GM12878 (cell line): Measurements from ENCODE around the gene EXOC7. TPM values are rescaled to one million over a fixed set of nuclear protein-coding genes. Genes with fewer than 3 reads are reported as not detected.

Source experiments
- ATAC-seq: fragments of 200-7000 bp; cut with Tn5 transposase; 3 replicates; pipeline ENCODE4 v1.9.1; 2020; ENCODE audit warnings: mild to moderate bottlenecking, moderate library complexity
- BruUV-seq: library from RNA; stranded (reverse); fragments of 400-500 nt; replicated peaks from 2 replicates; lab custom pipeline; 2021; lab: Mats Ljungman, UMichigan
- CTCF ChIA-PET: fragments of 300-600 bp; sonication (Branson Sonifier 250); formaldehyde crosslinking; extraction: SDS; loops from one replicate; lab custom pipeline; 2021; ENCODE audit warnings: inconsistent platforms; lab: Yijun Ruan, JAX
- POLR2A ChIA-PET: fragments of 350-600 bp; formaldehyde crosslinking; extraction: SDS; loops from one replicate; lab custom pipeline; 2021; ENCODE audit warnings: inconsistent platforms; lab: Charles Lee
- RAD21 ChIA-PET: fragments of 300-600 bp; sonication (Branson Sonifier 250); formaldehyde crosslinking; loops from one replicate; lab custom pipeline; 2023; ENCODE audit warnings: antibody characterized with exemption; ENCODE audit not compliant: unreplicated experiment; lab: Charles Lee
- SMC1A ChIA-PET: fragments of 300-600 bp; sonication (Branson Sonifier 250); formaldehyde crosslinking; loops from one replicate; lab custom pipeline; 2023; ENCODE audit not compliant: unreplicated experiment, uncharacterized antibody; lab: Charles Lee
- DNase-seq: peaks from one replicate; pipeline ENCODE4 v3.0.0-alpha.2; 2011; ENCODE audit warnings: low read depth, low spot score
- FAIRE-seq: peaks from 3 replicates; lab custom pipeline; 2011; peaks lifted over from hg19 to GRCh38; lab: Jason Lieb, UNC
- H2AFZ ChIP-seq: 2 replicates; pipeline ENCODE4 v1.6.0; 2011; ENCODE audit warnings: low read depth, low read length, control low read depth; ENCODE audit not compliant: control insufficient read depth
- H3K27ac ChIP-seq: 2 replicates; pipeline ENCODE4 v1.5.1; 2011; ENCODE audit warnings: control low read depth; ENCODE audit not compliant: control insufficient read depth, insufficient read depth
- H3K27me3 ChIP-seq, 2 experiments: replicated peaks in 1 of 2; 2 replicates each; pipeline versions ENCODE4 v1.6.0 to v1.6.1; 2011; ENCODE audit warnings: low read length in 1 of 2; ENCODE audit not compliant: control insufficient read depth in 2 of 2, insufficient read depth in 2 of 2
- H3K36me3 ChIP-seq, 2 experiments: 2 replicates each; pipeline ENCODE4 v1.5.1; 2011; ENCODE audit warnings: low read length in 1 of 2; ENCODE audit not compliant: control insufficient read depth in 2 of 2, insufficient read depth in 2 of 2
- H3K4me1 ChIP-seq: 2 replicates; pipeline ENCODE4 v1.6.1; 2011; ENCODE audit warnings: mild to moderate bottlenecking, low read length, moderate library complexity, mixed read lengths; ENCODE audit not compliant: control insufficient read depth, insufficient read depth
- H3K4me2 ChIP-seq: 2 replicates; pipeline ENCODE4 v1.6.0; 2011; ENCODE audit warnings: control low read depth; ENCODE audit not compliant: control insufficient read depth, insufficient read depth
- H3K4me3 ChIP-seq: fragments of 200-600 bp; sonication (generic); 2 replicates; pipeline ENCODE4 v1.5.1; 2016
- H3K79me2 ChIP-seq: 2 replicates; pipeline ENCODE4 v1.6.0; 2011; ENCODE audit warnings: low read length; ENCODE audit not compliant: control insufficient read depth, insufficient read depth
- H3K9ac ChIP-seq: 2 replicates; pipeline ENCODE4 v1.8.0; 2011; ENCODE audit warnings: low read length, control low read depth, mixed read lengths; ENCODE audit not compliant: control insufficient read depth, insufficient read depth
- H3K9me3 ChIP-seq: replicated peaks from 3 replicates; pipeline ENCODE4 v1.5.1; 2011; ENCODE audit warnings: mild to moderate bottlenecking, low read length; ENCODE audit not compliant: control insufficient read depth, insufficient read depth
- H4K20me1 ChIP-seq: 2 replicates; pipeline ENCODE4 v1.6.0; 2011; ENCODE audit not compliant: control insufficient read depth, insufficient read depth
- GABPA ChIP-seq: IDR thresholded peaks from 2 replicates; pipeline ENCODE4 v1.6.1; 2014; ENCODE audit warnings: antibody characterized with exemption, low read depth, mild to moderate bottlenecking, inconsistent platforms
- HDAC2 ChIP-seq: fragments of 200-600 bp; sonication (generic); IDR thresholded peaks from 2 replicates; pipeline ENCODE4 v1.6.1; 2017
- JUNB ChIP-seq: IDR thresholded peaks from 2 replicates; pipeline ENCODE4 v1.6.1; 2016; ENCODE audit warnings: antibody characterized with exemption, mild to moderate bottlenecking
- MEF2B ChIP-seq: fragments of 450-650 bp; IDR thresholded peaks from 2 replicates; pipeline ENCODE4 v1.6.1; 2018; ENCODE audit warnings: mild to moderate bottlenecking, moderate library complexity; ENCODE audit not compliant: partially characterized antibody, poor library complexity, severe bottlenecking
- MTA3 ChIP-seq: IDR thresholded peaks from 2 replicates; pipeline ENCODE4 v1.6.1; 2012; ENCODE audit warnings: low read length, inconsistent platforms, borderline replicate concordance
- NR2F1 ChIP-seq: fragments of 450-650 bp; conservative IDR thresholded peaks from 2 replicates; pipeline ENCODE4 v1.6.1; 2017; ENCODE audit warnings: mild to moderate bottlenecking
- PAX8 ChIP-seq: fragments of 450-650 bp; IDR thresholded peaks from 2 replicates; pipeline ENCODE4 v1.6.1; 2017; ENCODE audit warnings: mild to moderate bottlenecking, moderate library complexity
- RAD21 ChIP-seq: IDR thresholded peaks from 2 replicates; pipeline ENCODE4 v1.6.1; 2011; ENCODE audit warnings: mild to moderate bottlenecking, low read depth, low read length, moderate library complexity; ENCODE audit not compliant: insufficient read depth
- RBBP5 ChIP-seq: fragments of 200-600 bp; sonication (generic); conservative IDR thresholded peaks from 2 replicates; pipeline ENCODE4 v1.6.1; 2016
- RELA ChIP-seq: fragments of 450-650 bp; IDR thresholded peaks from 2 replicates; pipeline ENCODE4 v1.8.0; 2014; ENCODE audit warnings: borderline replicate concordance; ENCODE audit not compliant: partially characterized antibody
- SUPT20H ChIP-seq: IDR thresholded peaks from 2 replicates; pipeline ENCODE4 v1.6.1; 2011; ENCODE audit warnings: low read depth, mild to moderate bottlenecking, low read length, moderate library complexity, borderline replicate concordance; ENCODE audit not compliant: control insufficient read depth
- ZNF622 ChIP-seq: fragments of 450-650 bp; IDR thresholded peaks from 2 replicates; pipeline ENCODE4 v1.6.1; 2017; ENCODE audit warnings: mild to moderate bottlenecking, inconsistent platforms
- WGBS: methylation state at CpG from one replicate; pipeline ENCODE4 v1.1.6; 2016; ENCODE audit warnings: low lambda C conversion rate; ENCODE audit not compliant: insufficient replicate concordance, insufficient coverage; ENCODE audit errors: missing lambda C conversion rate; 5-methylcytosine and 5-hydroxymethylcytosine counted together
- in situ Hi-C: fragments of 300-500 bp; cut with MboI; formaldehyde crosslinking; loops from 9 replicates; pipeline ENCODE4 v1.14.3; 2018; ENCODE audit warnings: mixed read lengths
- intact Hi-C: fragments of 100-400 bp; cut with micrococcal nuclease; formaldehyde crosslinking; loops from one replicate; pipeline ENCODE4 v1.14.2; 2022; ENCODE audit not compliant: unreplicated experiment
- polyA plus RNA-seq, 11 experiments: library from polyadenylated mRNA; depleted of rRNA in 4 of 11; unstranded in 6 of 11; stranded (reverse) in 5 of 11; fragments of >200 nt; fragmentation: Nextera tagmentation in 4 of 11; fragmentation: Illumina TruSeq in 1 of 11; extraction: Ambion mirVana in 4 of 11; extraction: Trizol in 1 of 11; gene quantifications; 1 replicate in 1 of 11; 2 replicates in 10 of 11; pipeline versions ENCODE4 v1.2.1 to v1.2.3, GENCODE V29; 2011 to 2016; ENCODE audit warnings: inconsistent platforms in 2 of 11, missing spikeins in 2 of 11, low read depth in 1 of 11
- total RNA-seq, 4 experiments: library from RNA; depleted of rRNA in 3 of 4; stranded (reverse); fragments of >200 nt in 3 of 4; fragmentation: Illumina TruSeq in 1 of 4; extraction: Trizol in 1 of 4; gene quantifications; 2 replicates each; pipeline versions ENCODE4 v1.2.1 to v1.2.3, GENCODE V29; 2013 to 2021
- TF ChIP-seq, protein P1 (sequence below): fragments of 150-350 bp; IDR thresholded peaks from 2 replicates; pipeline ENCODE4 v1.6.1; 2014; ENCODE audit warnings: mild to moderate bottlenecking, low read depth, low read length
- TF ChIP-seq, protein P2 (sequence below): fragments of 450-650 bp; IDR thresholded peaks from 2 replicates; pipeline ENCODE4 v1.6.1; 2017; ENCODE audit warnings: borderline replicate concordance

The EXOC7 gene
- total and polyA plus RNA-seq, 10 of the 15 experiments (the other 5 are each of a cell fraction or from before 2014, with no cell fraction given) = 18.8 to 71.3 (median 48.2) TPM

DNA sequence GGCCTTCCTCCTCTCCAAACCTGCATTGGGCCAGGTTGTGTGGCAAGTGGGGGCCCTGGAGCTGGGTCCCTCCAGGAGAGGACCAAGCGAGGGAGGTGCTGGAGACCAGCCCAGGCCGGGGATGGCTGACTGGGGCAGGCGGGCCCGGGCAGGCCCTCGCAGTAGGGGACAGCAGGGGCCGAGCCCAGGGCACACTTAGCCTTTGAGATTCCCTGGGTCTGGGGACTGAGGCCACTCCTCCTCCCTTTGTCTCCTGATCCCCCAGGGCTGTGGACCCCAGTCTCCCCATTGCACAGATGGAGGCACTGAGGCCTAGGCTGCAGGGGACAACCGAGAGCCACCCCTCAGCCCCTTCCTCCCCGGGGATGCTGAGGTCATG lies 32.2 kb upstream of the EXOC7 start:
- H3K79me2 ChIP-seq = no peaks in the 10 kb centered on the region
- no peaks in the 10 kb centered on the region for H4K20me1 ChIP-seq
- intact Hi-C loops = no loop called here
- CTCF ChIA-PET = interaction anchor here (3.5 kb wide), 1 partner anchor 45 kb away, joined by 22 read pairs; no protein-coding TSS in a partner anchor
- SMC1A ChIA-PET = interaction anchor here (1.5 kb wide), 1 partner anchor 44 kb away, joined by 3 read pairs; no protein-coding TSS in a partner anchor
- POLR2A ChIA-PET = interaction anchor here (1.6 kb wide), 1 partner anchor 47 kb away, joined by 4 read pairs; no protein-coding TSS in a partner anchor
- ATAC-seq (no peak), DNase-seq (no peak), FAIRE-seq (no peak)
- H3K27me3 ChIP-seq = peaks cover 5 to 11% of the 10 kb centered on the region in 2 experiments; a peak in 3 of 4 replicates
- no peak overlapping the region for H3K27ac ChIP-seq
- H3K9me3 ChIP-seq = no peaks in the 10 kb centered on the region
- H3K4me3 ChIP-seq = no peak overlapping the region
- TF ChIP-seq RAD21 = no peak
- TF ChIP-seq, protein P1, sequence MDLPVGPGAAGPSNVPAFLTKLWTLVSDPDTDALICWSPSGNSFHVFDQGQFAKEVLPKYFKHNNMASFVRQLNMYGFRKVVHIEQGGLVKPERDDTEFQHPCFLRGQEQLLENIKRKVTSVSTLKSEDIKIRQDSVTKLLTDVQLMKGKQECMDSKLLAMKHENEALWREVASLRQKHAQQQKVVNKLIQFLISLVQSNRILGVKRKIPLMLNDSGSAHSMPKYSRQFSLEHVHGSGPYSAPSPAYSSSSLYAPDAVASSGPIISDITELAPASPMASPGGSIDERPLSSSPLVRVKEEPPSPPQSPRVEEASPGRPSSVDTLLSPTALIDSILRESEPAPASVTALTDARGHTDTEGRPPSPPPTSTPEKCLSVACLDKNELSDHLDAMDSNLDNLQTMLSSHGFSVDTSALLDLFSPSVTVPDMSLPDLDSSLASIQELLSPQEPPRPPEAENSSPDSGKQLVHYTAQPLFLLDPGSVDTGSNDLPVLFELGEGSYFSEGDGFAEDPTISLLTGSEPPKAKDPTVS = no peak
- no peak for TF ChIP-seq JUNB
- no peak for TF ChIP-seq RBBP5
- TF ChIP-seq HDAC2 = no peak
- TF ChIP-seq GABPA = no peak
- no peak for TF ChIP-seq PAX8
- TF ChIP-seq SUPT20H = no peak
- TF ChIP-seq NR2F1 = no peak
- no peak for TF ChIP-seq RELA
- TF ChIP-seq ZNF622 = no peak
- no peak for TF ChIP-seq MTA3
- TF ChIP-seq, protein P2, sequence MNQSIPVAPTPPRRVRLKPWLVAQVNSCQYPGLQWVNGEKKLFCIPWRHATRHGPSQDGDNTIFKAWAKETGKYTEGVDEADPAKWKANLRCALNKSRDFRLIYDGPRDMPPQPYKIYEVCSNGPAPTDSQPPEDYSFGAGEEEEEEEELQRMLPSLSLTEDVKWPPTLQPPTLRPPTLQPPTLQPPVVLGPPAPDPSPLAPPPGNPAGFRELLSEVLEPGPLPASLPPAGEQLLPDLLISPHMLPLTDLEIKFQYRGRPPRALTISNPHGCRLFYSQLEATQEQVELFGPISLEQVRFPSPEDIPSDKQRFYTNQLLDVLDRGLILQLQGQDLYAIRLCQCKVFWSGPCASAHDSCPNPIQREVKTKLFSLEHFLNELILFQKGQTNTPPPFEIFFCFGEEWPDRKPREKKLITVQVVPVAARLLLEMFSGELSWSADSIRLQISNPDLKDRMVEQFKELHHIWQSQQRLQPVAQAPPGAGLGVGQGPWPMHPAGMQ = no peak
- TF ChIP-seq MEF2B = no peak
- in situ Hi-C loops = no loop called here
- H2AFZ ChIP-seq = no peak overlapping the region
- no peaks in the 10 kb centered on the region for H3K36me3 ChIP-seq
- RAD21 ChIA-PET = interaction anchor here (1.0 to 3.4 kb wide), 2 partner anchors 9 to 143 kb away, joined by 3 to 15 read pairs; no protein-coding TSS in a partner anchor
- H3K4me2 ChIP-seq = no peak overlapping the region
- no TSS peak for BruUV-seq
- WGBS = 64% methylated on average over 8 of the region's 8 CpGs
- no peak overlapping the region for H3K9ac ChIP-seq
- H3K4me1 ChIP-seq = peaks cover 10% of the 10 kb centered on the region
